IMR-90 (cell line): ENCODE results near the gene DOCK9. TPM values are rescaled to one million over a fixed set of nuclear protein-coding genes. Genes with fewer than 3 reads are reported as not detected.

Experiments used
- ATAC-seq: fragments of 200-7000 bp; cut with Tn5 transposase; 2 replicates; pipeline ENCODE4 v1.9.1; 2020; ENCODE audit warnings: low read depth, mild to moderate bottlenecking, moderate library complexity
- BruUV-seq: library from RNA; stranded (reverse); fragments of 400-500 nt; replicated peaks from 2 replicates; lab custom pipeline; 2021; lab: Mats Ljungman, UMichigan
- CTCF ChIA-PET: fragments of 300-600 bp; formaldehyde crosslinking; extraction: SDS; loops from one replicate; lab custom pipeline; 2021; ENCODE audit warnings: antibody characterized with exemption; lab: Yijun Ruan, JAX
- POLR2A ChIA-PET: fragments of 300-600 bp; sonication (Branson Sonifier 250); formaldehyde crosslinking; loops from one replicate; lab custom pipeline; 2022; ENCODE audit warnings: antibody characterized with exemption; ENCODE audit not compliant: unreplicated experiment; lab: Charles Lee
- DNase-seq: peaks from one replicate; pipeline ENCODE4 v3.0.0; 2013
- H2AFZ ChIP-seq: replicated peaks from 2 replicates; pipeline ENCODE3; 2013; ENCODE audit warnings: low read length, mild to moderate bottlenecking; ENCODE audit not compliant: poor library complexity
- H2AK5ac ChIP-seq: 2 replicates; pipeline ENCODE4 v1.6.1; 2013; ENCODE audit warnings: low read depth, low read length, inconsistent platforms
- H2AK9ac ChIP-seq: replicated peaks from 2 replicates; pipeline ENCODE3; 2013; ENCODE audit warnings: mild to moderate bottlenecking, low read depth, low read length, moderate library complexity; ENCODE audit not compliant: poor library complexity
- H2BK120ac ChIP-seq: 2 replicates; pipeline ENCODE4 v1.6.1; 2013; ENCODE audit warnings: low read depth, low read length, inconsistent platforms
- H2BK15ac ChIP-seq: 3 replicates; pipeline ENCODE4 v1.6.1; 2013; ENCODE audit warnings: low read depth, low read length, inconsistent platforms
- H2BK20ac ChIP-seq: 2 replicates; pipeline ENCODE4 v1.6.1; 2013; ENCODE audit warnings: low read depth, mild to moderate bottlenecking, inconsistent platforms, low read length, moderate library complexity
- H2BK5ac ChIP-seq: 2 replicates; pipeline ENCODE4 v1.6.1; 2013; ENCODE audit warnings: mild to moderate bottlenecking, low read depth, low read length, inconsistent platforms; ENCODE audit not compliant: poor library complexity, severe bottlenecking
- H3K14ac ChIP-seq: replicated peaks from 2 replicates; pipeline ENCODE4 v1.6.1; 2013; ENCODE audit warnings: low read depth, low read length, inconsistent platforms
- H3K18ac ChIP-seq: 2 replicates; pipeline ENCODE4 v1.6.1; 2013; ENCODE audit warnings: low read depth, low read length, control low read depth
- H3K23ac ChIP-seq: 2 replicates; pipeline ENCODE4 v1.6.1; 2013; ENCODE audit warnings: low read depth, low read length, inconsistent platforms
- H3K27ac ChIP-seq: 2 replicates; pipeline ENCODE4 v1.5.1; 2013; ENCODE audit warnings: mild to moderate bottlenecking, control low read depth, low read length; ENCODE audit not compliant: insufficient read depth
- H3K27me3 ChIP-seq: 2 replicates; pipeline ENCODE4 v1.6.1; 2013; ENCODE audit warnings: low read length; ENCODE audit not compliant: control insufficient read depth, insufficient read depth
- H3K36me3 ChIP-seq: 2 replicates; pipeline ENCODE4 v1.6.1; 2013; ENCODE audit warnings: low read length, mixed read lengths; ENCODE audit not compliant: control insufficient read depth, insufficient read depth
- H3K4ac ChIP-seq: 2 replicates; pipeline ENCODE4 v1.6.1; 2013; ENCODE audit warnings: low read depth, low read length, inconsistent platforms
- H3K4me1 ChIP-seq: 2 replicates; pipeline ENCODE4 v1.6.1; 2013; ENCODE audit warnings: low read length, mixed read lengths; ENCODE audit not compliant: control insufficient read depth, insufficient read depth
- H3K4me2 ChIP-seq: 2 replicates; pipeline ENCODE4 v1.6.1; 2013; ENCODE audit warnings: low read depth, mild to moderate bottlenecking, control low read depth, low read length, moderate library complexity
- H3K4me3 ChIP-seq: 2 replicates; pipeline ENCODE4 v1.5.1; 2013; ENCODE audit warnings: low read depth, mild to moderate bottlenecking, control low read depth, low read length, moderate library complexity; ENCODE audit not compliant: insufficient read depth
- H3K56ac ChIP-seq: 2 replicates; pipeline ENCODE4 v1.6.1; 2013; ENCODE audit warnings: low read length, inconsistent platforms; ENCODE audit not compliant: insufficient read depth; ENCODE audit errors: extremely low read depth
- H3K79me1 ChIP-seq, 2 experiments: 2 replicates each; pipeline ENCODE4 v1.6.1; 2013; ENCODE audit warnings: low read length in 2 of 2, inconsistent platforms in 1 of 2, low read depth in 1 of 2
- H3K9ac ChIP-seq: 2 replicates; pipeline ENCODE4 v1.6.1; 2013; ENCODE audit warnings: low read depth, low read length, control low read depth
- H3K9me1 ChIP-seq: 2 replicates; pipeline ENCODE4 v1.6.1; 2013; ENCODE audit warnings: low read length, inconsistent platforms; ENCODE audit not compliant: insufficient read depth
- H3K9me3 ChIP-seq: 2 replicates; pipeline ENCODE4 v1.6.1; 2013; ENCODE audit warnings: low read length; ENCODE audit not compliant: control insufficient read depth, insufficient read depth
- H4K20me1 ChIP-seq: 2 replicates; pipeline ENCODE4 v1.6.1; 2013; ENCODE audit warnings: low read length, inconsistent platforms; ENCODE audit not compliant: insufficient read depth
- H4K5ac ChIP-seq: 2 replicates; pipeline ENCODE4 v1.6.1; 2013; ENCODE audit warnings: mild to moderate bottlenecking, low read depth, low read length, control low read depth
- H4K8ac ChIP-seq, 2 experiments: 2 replicates each; pipeline ENCODE4 v1.6.1; 2013; ENCODE audit warnings: low read depth in 2 of 2, low read length in 2 of 2, control low read depth in 1 of 2, inconsistent platforms in 1 of 2
- H4K91ac ChIP-seq: 2 replicates; pipeline ENCODE4 v1.6.1; 2013; ENCODE audit warnings: low read depth, low read length, inconsistent platforms; ENCODE audit not compliant: insufficient read depth
- BHLHE40 ChIP-seq: fragments of 150-350 bp; IDR thresholded peaks from 2 replicates; pipeline ENCODE4 v1.6.1; 2016; ENCODE audit warnings: mild to moderate bottlenecking, low read depth, low read length
- ELK1 ChIP-seq: fragments of 150-350 bp; IDR thresholded peaks from 2 replicates; pipeline ENCODE4 v1.6.1; 2016; ENCODE audit warnings: low read depth, mild to moderate bottlenecking, low read length, moderate library complexity, borderline replicate concordance
- FOS ChIP-seq: fragments of 150-350 bp; IDR thresholded peaks from 2 replicates; pipeline ENCODE4 v1.6.1; 2016; ENCODE audit warnings: low read depth, low read length
- MAZ ChIP-seq: IDR thresholded peaks from 2 replicates; pipeline ENCODE4 v1.6.1; 2012; ENCODE audit warnings: low read depth, mild to moderate bottlenecking, low read length, improper control_type of control experiment, moderate library complexity, borderline replicate concordance
- MXI1 ChIP-seq: IDR thresholded peaks from 2 replicates; pipeline ENCODE4 v1.6.1; 2012; ENCODE audit warnings: low read depth, mild to moderate bottlenecking, low read length, moderate library complexity, borderline replicate concordance
- NFE2L2 ChIP-seq: fragments of 150-350 bp; IDR thresholded peaks from 2 replicates; pipeline ENCODE4 v1.6.1; 2016; ENCODE audit warnings: low read depth, mild to moderate bottlenecking, low read length
- RAD21 ChIP-seq: IDR thresholded peaks from 2 replicates; pipeline ENCODE4 v1.6.1; 2012; ENCODE audit warnings: low read length, improper control_type of control experiment
- RCOR1 ChIP-seq: IDR thresholded peaks from 2 replicates; pipeline ENCODE4 v1.6.1; 2012; ENCODE audit warnings: mild to moderate bottlenecking, low read length, improper control_type of control experiment; ENCODE audit not compliant: insufficient replicate concordance
- SMC3 ChIP-seq: fragments of 150-350 bp; IDR thresholded peaks from 2 replicates; pipeline ENCODE4 v1.6.1; 2016; ENCODE audit warnings: low read depth, mild to moderate bottlenecking, antibody characterized with exemption, low read length, moderate library complexity
- WGBS, 2 experiments: methylation state at CpG; one replicate each; pipeline versions ENCODE4 v1.1.5 to v1.1.7; 2013; ENCODE audit warnings: missing lambda C conversion rate in 2 of 2; ENCODE audit not compliant: insufficient read length in 1 of 2; ENCODE audit errors: extremely low coverage in 2 of 2; 5-methylcytosine and 5-hydroxymethylcytosine counted together
- dilution Hi-C: fragments of 300-500 bp; cut with HindIII; formaldehyde crosslinking; loops from one replicate; pipeline ENCODE4 v1.14.3; 2018; ENCODE audit warnings: low sequenced_read_pairs; ENCODE audit not compliant: unreplicated experiment
- in situ Hi-C: fragments of 300-500 bp; cut with MboI; formaldehyde crosslinking; loops from 3 replicates; pipeline ENCODE4 v1.14.3; 2019; ENCODE audit warnings: low sequenced_read_pairs, inconsistent platforms, mixed read lengths
- intact Hi-C: fragments of 100-400 bp; cut with micrococcal nuclease; formaldehyde crosslinking; loops from 2 replicates; pipeline ENCODE4 v1.10.0; 2022
- polyA plus RNA-seq, 3 experiments: library from polyadenylated mRNA; depleted of rRNA; stranded (reverse); fragments of >200 nt; gene quantifications; 2 replicates each; pipeline ENCODE4 v1.2.3, GENCODE V29; 2012; ENCODE audit warnings: low replicate concordance in 1 of 3
- total RNA-seq: library from RNA; depleted of rRNA; stranded (reverse); fragments of >200 nt; gene quantifications from 2 replicates; pipeline ENCODE4 v1.2.3, GENCODE V29; 2012
- TF ChIP-seq, protein P1 (sequence below): conservative IDR thresholded peaks from 2 replicates; pipeline ENCODE4 v1.5.1; 2012; ENCODE audit warnings: mild to moderate bottlenecking, low read depth, low read length, improper control_type of control experiment

Gene DOCK9
- total and polyA plus RNA-seq, 2 of the 4 experiments (the other 2 are of a cell fraction) = 4.8 to 7.2 TPM

DNA sequence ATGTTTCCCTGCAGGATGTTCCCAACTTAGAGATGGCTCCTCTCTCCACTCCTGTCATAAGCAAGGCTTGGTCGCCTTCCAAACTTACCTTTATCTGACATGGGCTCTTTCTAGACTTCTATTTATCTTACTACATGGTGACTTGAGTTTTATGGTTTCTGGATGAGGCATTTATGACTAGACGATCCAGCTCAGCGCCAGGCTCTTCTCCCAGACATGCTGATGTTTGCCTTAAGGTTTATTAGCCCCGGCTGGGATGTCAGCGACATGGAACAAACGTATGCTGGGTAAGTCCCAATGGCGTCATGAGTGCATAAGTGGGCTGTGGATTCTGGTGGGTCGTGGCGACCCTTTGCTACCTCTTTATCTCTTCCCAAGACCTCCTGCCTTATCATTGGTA lies 185.5 kb downstream of the DOCK9 start:
- H3K4me2 ChIP-seq = no peak overlapping the region
- ChIA-PET CTCF (no interaction called here), POLR2A (no interaction called here)
- no peak overlapping the region for H4K91ac ChIP-seq
- H3K14ac ChIP-seq = no peak overlapping the region
- no peaks in the 10 kb centered on the region for H3K4me1 ChIP-seq
- no peak overlapping the region for H4K5ac ChIP-seq
- no peak overlapping the region for H2AK5ac ChIP-seq
- H3K18ac ChIP-seq = no peak overlapping the region
- no peaks in the 10 kb centered on the region for H3K9me1 ChIP-seq
- no peak overlapping the region for H3K56ac ChIP-seq
- no TSS peak for BruUV-seq
- H2BK20ac ChIP-seq = no peak overlapping the region
- no peak overlapping the region for H2AK9ac ChIP-seq
- H2AFZ ChIP-seq = no peak overlapping the region
- H2BK120ac ChIP-seq = no peak overlapping the region
- ATAC-seq (no peak), DNase-seq (no peak)
- no peak overlapping the region for H2BK5ac ChIP-seq
- H3K4me3 ChIP-seq = no peak overlapping the region
- intact Hi-C loops = no loop called here
- no peak overlapping the region for H3K4ac ChIP-seq
- 0 out of 2 replicates have a peak, but pooled peaks cover 2% of the 10 kb centered on the region for H3K9me3 ChIP-seq
- TF ChIP-seq ELK1 (no peak), MXI1 (no peak), NFE2L2 (no peak), MAZ (no peak), RCOR1 (no peak), FOS (no peak), RAD21 (no peak), BHLHE40 (no peak), SMC3 (no peak)
- TF ChIP-seq, protein P1, sequence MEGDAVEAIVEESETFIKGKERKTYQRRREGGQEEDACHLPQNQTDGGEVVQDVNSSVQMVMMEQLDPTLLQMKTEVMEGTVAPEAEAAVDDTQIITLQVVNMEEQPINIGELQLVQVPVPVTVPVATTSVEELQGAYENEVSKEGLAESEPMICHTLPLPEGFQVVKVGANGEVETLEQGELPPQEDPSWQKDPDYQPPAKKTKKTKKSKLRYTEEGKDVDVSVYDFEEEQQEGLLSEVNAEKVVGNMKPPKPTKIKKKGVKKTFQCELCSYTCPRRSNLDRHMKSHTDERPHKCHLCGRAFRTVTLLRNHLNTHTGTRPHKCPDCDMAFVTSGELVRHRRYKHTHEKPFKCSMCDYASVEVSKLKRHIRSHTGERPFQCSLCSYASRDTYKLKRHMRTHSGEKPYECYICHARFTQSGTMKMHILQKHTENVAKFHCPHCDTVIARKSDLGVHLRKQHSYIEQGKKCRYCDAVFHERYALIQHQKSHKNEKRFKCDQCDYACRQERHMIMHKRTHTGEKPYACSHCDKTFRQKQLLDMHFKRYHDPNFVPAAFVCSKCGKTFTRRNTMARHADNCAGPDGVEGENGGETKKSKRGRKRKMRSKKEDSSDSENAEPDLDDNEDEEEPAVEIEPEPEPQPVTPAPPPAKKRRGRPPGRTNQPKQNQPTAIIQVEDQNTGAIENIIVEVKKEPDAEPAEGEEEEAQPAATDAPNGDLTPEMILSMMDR = no peak
- H3K79me1 ChIP-seq = no peaks in the 10 kb centered on the region
- in situ Hi-C loops = no loop called here
- H3K23ac ChIP-seq = no peak overlapping the region
- no peak overlapping the region for H2BK15ac ChIP-seq
- no peaks in the 10 kb centered on the region for H4K20me1 ChIP-seq
- H3K27ac ChIP-seq = no peak overlapping the region
- 100% methylated on average over 1 of the region's 9 CpGs; no CpG with 5 or more reads in 1 of the 2 experiments for WGBS, 2 experiments
- no peak overlapping the region for H3K9ac ChIP-seq
- H3K27me3 ChIP-seq = peaks cover 2% of the 10 kb centered on the region
- no peak overlapping the region for H4K8ac ChIP-seq
- dilution Hi-C loops = no loop called here
- H3K36me3 ChIP-seq = no peaks in the 10 kb centered on the region
